ENCODE data around the gene NFE2L3.

NFE2L3 gene

GRCh38 chr7:26199301-26200037 lies 47.5 kb downstream of the NFE2L3 start:
- DNase-seq (ENCODE audit: low read depth, low spot score) = peak; percentile 71

- peak; percentile 76 for DNase-seq (ENCODE audit: low read depth, low spot score)
These were observed 48.0 kb downstream of the NFE2L3 start for GRCh38 chr7:26200038-26200443.

- DNase-seq (ENCODE audit: low read depth, low spot score) = peak; percentile 99
These were observed 48.6 kb downstream of the NFE2L3 start, which contains the start of gene HNRNPA2B1 for GRCh38 chr7:26200444-26201246. Gene HNRNPA2B1 (minus strand): TSS chr7:26200746. CDS start chr7:26200577, 169 bp downstream.

GRCh38 chr7:26201247-26202018 lies 49.4 kb downstream of the NFE2L3 start, which contains the start of gene CBX3:
Gene CBX3 (plus strand): TSS chr7:26201745. CDS start chr7:26202999, 1,254 bp downstream.
- peak; percentile 92 for DNase-seq (ENCODE audit: low read depth, low spot score)

- peak; percentile 61 for DNase-seq (ENCODE audit: low read depth, low spot score)
These were observed 50.3 kb downstream of the NFE2L3 start for GRCh38 chr7:26202019-26202990.

GRCh38 chr7:26203016-26203415 lies 51.0 kb downstream of the NFE2L3 start:
- no peak for DNase-seq (ENCODE audit: low read depth, low spot score)

- DNase-seq (ENCODE audit: low read depth, low spot score) = no peak
These were observed 56.0 kb downstream of the NFE2L3 start for GRCh38 chr7:26208040-26208439.

GRCh38 chr7:26212921-26213718 lies 61.1 kb downstream of the NFE2L3 start:
- no peak for DNase-seq (ENCODE audit: low read depth, low spot score)

GRCh38 chr7:26213807-26214515 lies 62.0 kb downstream of the NFE2L3 start:
- DNase-seq (ENCODE audit: low read depth, low spot score) = no peak

- no peak for DNase-seq (ENCODE audit: low read depth, low spot score)
These were observed 64.1 kb downstream of the NFE2L3 start for GRCh38 chr7:26216049-26216448.

GRCh38 chr7:26224359-26224758 lies 72.4 kb downstream of the NFE2L3 start:
- no peak for DNase-seq (ENCODE audit: low read depth, low spot score)

GRCh38 chr7:26227987-26228386 lies 76.0 kb downstream of the NFE2L3 start:
- no peak for DNase-seq (ENCODE audit: low read depth, low spot score)

- no peak for DNase-seq (ENCODE audit: low read depth, low spot score)
These were observed 82.0 kb downstream of the NFE2L3 start for GRCh38 chr7:26233902-26234511.

All from astrocyte of the hippocampus (primary cell).